Measurements from ENCODE around the gene SLC12A2.

The SLC12A2 gene

GRCh38 chr5:128228521-128228920, 145.0 kb downstream of the SLC12A2 start:
- no peak for DNase-seq

GRCh38 chr5:128234928-128235641, 151.5 kb downstream of the SLC12A2 start:
- no peak for DNase-seq

- DNase-seq = no peak
Measured at GRCh38 chr5:128236334-128236733, 152.8 kb downstream of the SLC12A2 start.

GRCh38 chr5:128237000-128237399, 153.4 kb downstream of the SLC12A2 start:
- DNase-seq = no peak

- DNase-seq = no peak
Measured at GRCh38 chr5:128237546-128237945, 154.0 kb downstream of the SLC12A2 start.
